Neuronal stem cell (in vitro differentiated cells): ENCODE data around the gene HRH1.

Experiments
- DNase-seq: peaks from one replicate; pipeline ENCODE4 v3.0.0-alpha.2; 2013; ENCODE audit warnings: low spot score
- H2AFZ ChIP-seq: one replicate; pipeline ENCODE4 v1.6.1; 2013; ENCODE audit warnings: mild to moderate bottlenecking, low read length, inconsistent platforms
- H2AK5ac ChIP-seq: 2 replicates; pipeline ENCODE4 v1.6.1; 2013; ENCODE audit warnings: low read depth, mild to moderate bottlenecking, inconsistent platforms, low read length, moderate library complexity, mixed read lengths
- H2BK120ac ChIP-seq: 2 replicates; pipeline ENCODE4 v1.6.1; 2013; ENCODE audit warnings: low read depth, mild to moderate bottlenecking, inconsistent platforms, low read length, moderate library complexity, mixed read lengths
- H2BK12ac ChIP-seq: one replicate; pipeline ENCODE4 v1.6.1; 2013; ENCODE audit warnings: low read length, inconsistent platforms
- H2BK15ac ChIP-seq: 2 replicates; pipeline ENCODE4 v1.6.1; 2013; ENCODE audit warnings: mild to moderate bottlenecking, low read length, inconsistent platforms, mixed read lengths
- H2BK5ac ChIP-seq: one replicate; pipeline ENCODE4 v1.6.1; 2013; ENCODE audit warnings: inconsistent platforms, mild to moderate bottlenecking, low read length, moderate library complexity
- H3K14ac ChIP-seq: one replicate; pipeline ENCODE4 v1.6.1; 2013; ENCODE audit warnings: low read length, inconsistent platforms
- H3K18ac ChIP-seq: 2 replicates; pipeline ENCODE4 v1.6.1; 2013; ENCODE audit warnings: low read length, inconsistent platforms
- H3K23ac ChIP-seq: 2 replicates; pipeline ENCODE4 v1.6.1; 2013; ENCODE audit warnings: low read depth, mild to moderate bottlenecking, mixed read lengths, low read length, inconsistent platforms; ENCODE audit not compliant: poor library complexity
- H3K27ac ChIP-seq: replicated peaks from 3 replicates; pipeline ENCODE4 v1.5.1; 2013; ENCODE audit warnings: low read length, inconsistent platforms
- H3K27me3 ChIP-seq, 3 experiments: 2 replicates each; pipeline ENCODE4 v1.6.1; 2013; ENCODE audit warnings: low read length in 3 of 3, mild to moderate bottlenecking in 2 of 3, inconsistent platforms in 1 of 3, low read depth in 1 of 3, mixed read lengths in 1 of 3, moderate library complexity in 1 of 3; ENCODE audit not compliant: control insufficient read depth in 3 of 3, insufficient read depth in 3 of 3
- H3K36me3 ChIP-seq, 2 donors: replicated peaks in 1 of 2; 2 replicates each; pipeline ENCODE4 v1.6.1; 2013; ENCODE audit warnings: low read length in 2 of 2; ENCODE audit not compliant: control insufficient read depth in 2 of 2, insufficient read depth in 2 of 2
- H3K4ac ChIP-seq: 2 replicates; pipeline ENCODE4 v1.6.1; 2013; ENCODE audit warnings: inconsistent platforms, mild to moderate bottlenecking, low read length, moderate library complexity
- H3K4me1 ChIP-seq, 2 donors: 1 replicate in 1 of 2; 2 replicates in 1 of 2; pipeline ENCODE4 v1.6.1; 2013; ENCODE audit warnings: low read length in 2 of 2, low read depth in 1 of 2; ENCODE audit not compliant: control insufficient read depth in 2 of 2, insufficient read depth in 1 of 2
- H3K4me2 ChIP-seq: one replicate; pipeline ENCODE4 v1.6.1; 2013; ENCODE audit warnings: mild to moderate bottlenecking, low read length, inconsistent platforms; ENCODE audit not compliant: insufficient read depth, poor library complexity, severe bottlenecking
- H3K4me3 ChIP-seq, 2 donors: 2 replicates each; pipeline ENCODE4 v1.5.1; 2013; ENCODE audit warnings: low read length in 2 of 2, mild to moderate bottlenecking in 2 of 2, inconsistent platforms in 1 of 2, moderate library complexity in 1 of 2
- H3K79me1 ChIP-seq: one replicate; pipeline ENCODE4 v1.6.1; 2013; ENCODE audit warnings: low read depth, mild to moderate bottlenecking, inconsistent platforms, low read length, moderate library complexity
- H3K9ac ChIP-seq: one replicate; pipeline ENCODE4 v1.6.1; 2013; ENCODE audit warnings: mild to moderate bottlenecking, low read depth, low read length, inconsistent platforms; ENCODE audit not compliant: poor library complexity
- H3K9me3 ChIP-seq, 2 donors: replicated peaks in 1 of 2; 2 replicates each; pipeline versions ENCODE3 to v1.6.1; 2013; ENCODE audit warnings: low read length in 2 of 2, mild to moderate bottlenecking in 2 of 2, inconsistent platforms in 1 of 2, low read depth in 1 of 2, mixed read lengths in 1 of 2, moderate library complexity in 1 of 2; ENCODE audit not compliant: control insufficient read depth in 2 of 2, insufficient read depth in 1 of 2
- H4K8ac ChIP-seq: one replicate; pipeline ENCODE4 v1.6.1; 2013; ENCODE audit warnings: low read depth, mild to moderate bottlenecking, inconsistent platforms, low read length, moderate library complexity
- H4K91ac ChIP-seq: one replicate; pipeline ENCODE4 v1.6.1; 2013; ENCODE audit warnings: low read length, low read depth, mild to moderate bottlenecking, inconsistent platforms; ENCODE audit not compliant: poor library complexity
- WGBS, 2 donors: extraction: QIAGEN DNeasy Blood & Tissue Kit; methylation state at CpG; one replicate each; pipeline ENCODE4 v1.1.7; 2013; ENCODE audit warnings: missing lambda C conversion rate in 2 of 2, mixed read lengths in 1 of 2; ENCODE audit not compliant: insufficient read length in 2 of 2, insufficient replicate concordance in 1 of 2; ENCODE audit errors: extremely low coverage in 2 of 2; 5-methylcytosine and 5-hydroxymethylcytosine counted together

The HRH1 gene

GRCh38 chr3:11146773-11147660, 7.3 kb upstream of the HRH1 start:
- no peak overlapping the region for H3K9ac ChIP-seq
- H3K4me3 ChIP-seq = no peak overlapping the region
- no peaks in the 10 kb centered on the region for H3K9me3 ChIP-seq
- no peak overlapping the region for H2BK120ac ChIP-seq
- H3K18ac ChIP-seq = no peak overlapping the region
- H2AK5ac ChIP-seq = no peak overlapping the region
- H4K91ac ChIP-seq = no peak overlapping the region
- H3K14ac ChIP-seq = no peak overlapping the region
- no peak overlapping the region for H4K8ac ChIP-seq
- H3K27me3 ChIP-seq = peaks cover 0 to 9% (median 3%) of the 10 kb centered on the region in 3 experiments
- H3K27ac ChIP-seq = no peak overlapping the region
- H3K4me2 ChIP-seq = no peak overlapping the region
- H3K4me1 ChIP-seq = no peaks in the 10 kb centered on the region
- H2BK5ac ChIP-seq = no peak overlapping the region
- H2BK12ac ChIP-seq = no peak overlapping the region
- DNase-seq = no peak
- H3K79me1 ChIP-seq = no peaks in the 10 kb centered on the region
- no peak overlapping the region for H3K4ac ChIP-seq
- no peak overlapping the region for H2BK15ac ChIP-seq
- WGBS, 2 donors = no CpG with 5 or more reads among the region's 6 CpGs
- no peak overlapping the region for H3K23ac ChIP-seq
- no peak overlapping the region for H2AFZ ChIP-seq
- H3K36me3 ChIP-seq = no peaks in the 10 kb centered on the region

GRCh38 chr3:11150256-11150655, 4.0 kb upstream of the HRH1 start:
- no CpG with 5 or more reads among the region's 7 CpGs for WGBS, 2 donors
- no peak overlapping the region for H2BK120ac ChIP-seq
- peaks cover 3 to 38% (median 22%) of the 10 kb centered on the region in 3 experiments for H3K27me3 ChIP-seq
- H3K4ac ChIP-seq = no peak overlapping the region
- H2BK12ac ChIP-seq = no peak overlapping the region
- H3K9ac ChIP-seq = no peak overlapping the region
- H3K36me3 ChIP-seq = no peaks in the 10 kb centered on the region
- peaks cover 5 to 6% of the 10 kb centered on the region in 2 donors for H3K4me1 ChIP-seq
- no peak overlapping the region for H2AK5ac ChIP-seq
- no peak overlapping the region for H3K4me2 ChIP-seq
- H2BK15ac ChIP-seq = no peak overlapping the region
- no peak overlapping the region for H3K14ac ChIP-seq
- DNase-seq = no peak
- H3K23ac ChIP-seq = no peak overlapping the region
- H4K8ac ChIP-seq = no peak overlapping the region
- H3K9me3 ChIP-seq = no peaks in the 10 kb centered on the region
- no peak overlapping the region for H3K4me3 ChIP-seq
- H3K79me1 ChIP-seq = no peaks in the 10 kb centered on the region
- H3K18ac ChIP-seq = no peak overlapping the region
- no peak overlapping the region for H2BK5ac ChIP-seq
- no peak overlapping the region for H3K27ac ChIP-seq
- no peak overlapping the region for H4K91ac ChIP-seq
- no peak overlapping the region for H2AFZ ChIP-seq

- Histone ChIP-seq H3K4me1 (peaks cover 6 to 7% of the 10 kb centered on the region in 2 donors), H2AK5ac (no peak overlapping the region), H2AFZ (no peak overlapping the region), H3K27me3 (peaks cover 3 to 58% (median 28%) of the 10 kb centered on the region in 3 experiments), H3K27ac (no peak overlapping the region), H3K79me1 (no peaks in the 10 kb centered on the region), H3K4me2 (no peak overlapping the region), H3K36me3 (no peaks in the 10 kb centered on the region), H3K9me3 (no peaks in the 10 kb centered on the region), H3K4me3 (no peak overlapping the region), H3K9ac (no peak overlapping the region), H3K4ac (no peak overlapping the region), H2BK15ac (no peak overlapping the region), H2BK12ac (no peak overlapping the region), H3K14ac (no peak overlapping the region), H3K18ac (no peak overlapping the region), H3K23ac (no peak overlapping the region), H2BK5ac (no peak overlapping the region), H4K8ac (no peak overlapping the region), H4K91ac (no peak overlapping the region), H2BK120ac (no peak overlapping the region)
- WGBS, 2 donors = no CpG with 5 or more reads among the region's 2 CpGs
- no peak for DNase-seq
Observed at GRCh38 chr3:11152301-11152700, 2.0 kb upstream of the HRH1 start.

GRCh38 chr3:11154953-11155325, 646 bp downstream of the HRH1 start:
- no CpG with 5 or more reads among the region's 10 CpGs for WGBS, 2 donors
- Histone ChIP-seq H3K4me3 (peak overlapping the region in 1 of 2 donors; percentile 77), H3K27me3 (peaks cover 3 to 77% (median 28%) of the 10 kb centered on the region in 3 experiments), H3K27ac (no peak overlapping the region), H3K9me3 (no peaks in the 10 kb centered on the region), H2BK15ac (no peak overlapping the region), H2BK5ac (no peak overlapping the region), H4K91ac (no peak overlapping the region), H2BK12ac (no peak overlapping the region), H3K18ac (peak overlapping the region; percentile 90), H3K9ac (no peak overlapping the region), H3K79me1 (no peaks in the 10 kb centered on the region), H3K4me1 (peaks cover 6 to 7% of the 10 kb centered on the region in 2 donors), H3K23ac (peak overlapping the region; percentile 76), H3K4ac (no peak overlapping the region), H4K8ac (no peak overlapping the region), H2BK120ac (no peak overlapping the region), H2AK5ac (peak overlapping the region; percentile 28), H3K14ac (no peak overlapping the region), H2AFZ (peak overlapping the region; percentile 71), H3K4me2 (peak overlapping the region; percentile 87), H3K36me3 (no peaks in the 10 kb centered on the region)
- no peak for DNase-seq
